Measurements from ENCODE around the gene GPR108. TPM values are rescaled to one million over a fixed set of nuclear protein-coding genes. Genes with fewer than 3 reads are reported as not detected.

The GPR108 gene
- total RNA-seq, 1 donor from 2014 or later, result 48.7 TPM

DNA sequence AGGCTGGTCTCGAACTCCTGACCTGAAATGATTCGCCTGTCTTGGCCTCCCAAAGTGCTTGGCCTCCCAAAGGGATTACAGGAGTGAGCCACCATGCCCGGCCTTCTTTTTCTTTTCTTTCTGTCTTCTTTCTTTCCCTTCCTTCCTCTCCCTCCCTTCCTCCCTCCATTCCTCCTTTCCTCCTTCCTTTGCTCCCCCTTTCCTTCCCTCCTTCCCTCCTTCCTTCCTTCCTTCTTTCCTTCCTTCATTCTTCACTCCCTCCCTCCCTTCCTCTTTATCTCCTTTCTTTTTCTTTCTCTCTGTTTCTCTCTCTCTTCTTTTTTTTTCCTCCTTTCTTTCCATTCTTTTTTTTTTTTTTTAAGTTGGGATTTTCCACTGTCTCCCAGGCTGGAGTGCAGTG is 29.0 kb downstream of the GPR108 start:
- no peak for DNase-seq (ENCODE audit: extremely low read depth, low read depth, low spot score)

DNA sequence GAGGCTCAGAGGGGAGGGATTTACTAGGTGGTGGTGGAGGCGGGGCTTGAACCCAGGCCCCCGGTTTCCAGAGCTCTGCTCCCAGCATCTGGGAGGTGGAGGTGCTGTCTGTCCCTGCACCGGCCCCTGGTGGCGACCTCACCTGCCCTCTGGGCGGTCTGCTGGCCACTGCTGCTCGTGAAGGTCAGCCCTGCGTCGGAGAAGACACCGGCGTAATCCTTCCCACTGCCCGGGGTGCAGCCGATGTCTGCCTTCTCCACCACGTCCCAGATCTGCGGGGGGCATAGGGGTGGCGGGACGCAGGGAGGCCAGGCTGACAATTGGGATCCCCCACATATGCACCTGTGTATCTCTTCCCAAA is 29.7 kb downstream of the GPR108 start:
- no peak for DNase-seq (ENCODE audit: extremely low read depth, low read depth, low spot score)

DNA sequence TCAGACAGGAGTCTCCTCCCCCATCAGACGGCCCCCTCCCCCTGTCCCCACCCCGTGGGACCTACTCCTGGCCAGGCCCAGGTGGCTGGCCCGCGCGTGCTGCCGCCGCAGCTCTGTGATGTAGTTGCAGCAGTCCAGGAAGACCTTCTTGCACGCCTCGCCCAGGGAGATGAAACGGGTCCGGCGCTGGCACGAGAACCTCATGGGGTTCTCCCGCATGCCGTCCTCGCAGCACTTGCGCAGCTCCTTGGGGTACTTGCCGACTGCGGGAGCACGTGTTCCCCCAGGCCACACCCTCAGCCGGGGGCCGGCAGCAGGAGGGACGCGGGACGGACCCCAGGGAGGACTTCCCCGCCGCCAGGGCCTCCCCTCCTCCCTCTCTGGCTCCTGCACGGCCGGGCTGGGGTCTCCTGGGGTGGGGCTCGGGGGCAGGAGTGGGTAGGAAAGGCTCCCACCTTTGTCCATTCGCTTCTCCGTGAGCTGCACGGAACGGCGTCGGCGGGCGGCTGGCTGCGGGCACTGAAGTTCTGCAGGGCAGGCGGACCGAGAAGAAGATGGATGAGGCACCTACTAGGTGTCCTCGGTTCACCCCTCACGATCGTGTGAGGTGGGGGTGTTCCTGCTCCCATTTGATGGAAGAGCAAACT is 30.2 kb downstream of the GPR108 start:
- DNase-seq (ENCODE audit: extremely low read depth, low read depth, low spot score), result no peak

DNA sequence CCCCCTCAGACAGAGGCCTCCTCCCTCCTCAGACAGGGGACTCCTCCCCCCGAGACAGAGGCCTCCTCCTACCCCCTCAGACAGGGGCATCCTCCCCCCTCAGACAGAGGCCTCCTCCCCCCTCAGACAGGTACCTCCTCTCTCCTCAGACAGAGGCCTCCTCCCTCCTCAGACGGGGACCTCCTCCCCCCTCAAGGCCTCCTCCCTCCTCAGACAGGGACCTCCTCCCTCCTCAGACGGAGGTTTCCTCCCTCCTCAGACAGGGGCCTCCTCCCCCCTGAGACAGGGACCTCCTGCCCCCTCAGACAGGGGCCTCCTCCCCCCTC is 30.8 kb downstream of the GPR108 start:
- no peak for DNase-seq (ENCODE audit: extremely low read depth, low read depth, low spot score)

DNA sequence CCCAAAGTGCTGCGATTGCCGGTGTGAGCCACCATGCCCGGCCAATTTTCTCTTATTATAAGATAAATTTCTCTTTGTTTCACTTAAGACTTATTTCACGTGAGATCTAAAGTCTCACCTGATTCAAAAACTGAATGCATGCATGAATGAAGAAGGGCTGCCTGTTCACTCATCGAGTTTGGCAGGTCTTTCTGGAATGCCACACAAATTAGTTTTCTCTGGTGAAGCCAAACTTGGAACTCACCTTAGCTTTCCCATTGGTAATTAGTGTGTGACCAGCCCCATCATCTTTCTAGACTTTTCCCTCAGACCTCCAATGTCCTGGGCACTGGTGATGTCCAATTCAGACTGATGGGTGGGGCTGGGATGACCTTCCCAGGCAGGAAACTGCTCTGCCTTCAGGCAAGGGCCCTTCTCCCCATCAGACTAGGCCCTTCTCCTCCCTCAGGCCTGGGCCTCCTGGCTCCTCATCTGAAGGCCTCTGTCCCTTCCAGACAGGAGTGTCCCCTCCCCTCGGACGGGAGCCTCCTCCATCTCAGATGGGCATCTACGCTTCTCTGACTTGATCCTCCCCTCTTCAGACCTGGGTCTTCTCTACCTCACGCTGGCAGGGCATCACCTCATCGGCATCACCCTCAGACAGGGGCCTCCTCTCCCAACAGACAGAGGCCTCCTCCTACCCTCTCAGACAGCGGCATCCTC is 31.3 kb downstream of the GPR108 start:
- DNase-seq (ENCODE audit: extremely low read depth, low read depth, low spot score), result no peak

DNA sequence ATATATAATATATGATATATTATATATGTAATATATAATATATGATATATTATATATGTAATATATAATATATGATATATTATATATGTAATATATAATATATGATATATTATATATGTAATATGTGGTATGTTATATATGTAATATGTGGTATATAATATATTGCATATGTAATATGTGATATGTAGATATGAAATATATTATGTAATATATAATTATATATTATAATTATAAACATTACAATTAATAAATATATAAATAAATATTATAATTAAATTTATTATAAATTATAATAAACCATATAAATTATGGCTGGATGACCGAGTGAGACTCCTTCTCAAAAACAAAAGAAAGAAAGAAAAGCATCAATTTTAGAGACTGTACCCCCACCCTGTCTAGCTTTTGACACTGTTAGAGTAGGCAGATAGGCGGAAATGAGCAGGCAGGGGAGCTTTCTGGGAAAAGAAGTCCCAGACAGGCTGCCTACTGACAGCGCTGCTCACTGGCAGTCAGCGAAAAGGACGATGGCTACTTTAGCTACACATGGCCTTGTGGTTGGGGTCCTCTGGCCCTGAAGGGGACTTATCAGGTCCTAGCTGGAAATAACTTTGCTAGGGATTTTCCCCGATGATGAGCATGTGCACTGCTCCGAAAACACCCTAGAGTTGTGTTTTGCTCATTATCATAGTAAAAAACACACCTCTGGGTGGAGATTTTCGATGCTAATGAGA is 36.6 kb downstream of the GPR108 start:
- DNase-seq (ENCODE audit: extremely low read depth, low read depth, low spot score), result no peak

DNA sequence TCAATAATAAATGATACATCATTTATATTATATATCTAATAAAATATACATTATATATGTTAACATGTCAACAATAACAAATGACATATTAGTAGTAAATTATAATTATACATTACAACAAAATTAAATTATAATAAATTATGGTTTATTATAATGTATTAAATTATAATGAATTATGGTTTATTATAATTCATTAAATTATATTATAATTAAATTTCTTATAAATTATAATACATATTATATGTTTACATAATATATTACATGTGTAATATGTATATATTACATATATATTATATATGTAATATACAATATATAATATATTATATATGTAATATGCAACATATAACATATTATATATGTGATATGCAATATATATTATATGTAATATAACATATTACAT is 37.4 kb downstream of the GPR108 start:
- DNase-seq (ENCODE audit: extremely low read depth, low read depth, low spot score), result no peak

DNA sequence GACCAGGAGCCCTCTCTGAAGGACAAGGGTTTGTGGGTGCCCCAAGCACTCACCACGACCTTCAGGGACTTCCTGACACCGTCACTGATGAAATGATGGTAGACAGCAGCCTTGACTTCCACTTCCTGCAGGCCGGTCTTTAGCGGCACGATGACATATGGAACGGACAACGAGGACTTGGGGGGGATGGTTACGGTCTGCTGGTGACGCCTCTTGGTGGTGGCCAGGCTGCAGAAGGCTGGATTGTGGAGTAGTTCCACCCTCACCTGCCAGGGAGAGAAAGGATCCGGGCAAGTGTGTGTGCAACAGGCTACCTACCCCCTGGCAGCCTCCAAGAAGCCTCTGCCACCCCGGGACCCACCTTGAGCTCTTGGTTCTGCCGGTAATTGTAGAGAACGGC is 40.1 kb downstream of the GPR108 start:
- DNase-seq (ENCODE audit: extremely low read depth, low read depth, low spot score), result no peak

DNA sequence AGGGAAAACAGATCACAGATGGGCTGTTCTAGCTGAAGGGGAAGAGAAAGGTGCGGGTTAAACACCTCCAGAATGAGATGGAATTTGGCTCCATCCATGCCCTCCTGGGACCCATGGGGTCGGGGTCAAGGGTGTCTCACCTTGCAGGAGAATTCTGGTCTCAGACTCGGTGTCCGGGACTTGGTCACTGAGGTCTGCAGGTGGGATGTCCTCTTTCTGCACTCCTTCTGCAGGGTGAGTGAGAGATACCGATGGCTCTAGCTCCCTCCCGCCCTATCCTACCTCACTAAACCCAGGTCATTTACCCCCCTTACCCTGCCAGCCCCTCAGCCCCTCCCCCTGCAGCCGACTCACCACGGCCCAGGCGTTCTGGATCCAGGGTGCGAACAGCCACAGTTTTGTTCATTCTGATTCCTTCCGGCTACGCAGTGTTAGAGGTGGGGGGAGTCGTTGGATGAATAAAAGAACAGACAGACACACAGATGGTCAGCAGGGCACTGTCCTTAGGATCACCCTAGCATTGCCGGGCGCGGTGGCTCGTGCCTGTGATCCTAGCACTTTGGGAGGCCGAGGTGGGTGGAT is 41.0 kb downstream of the GPR108 start:
- DNase-seq (ENCODE audit: extremely low read depth, low read depth, low spot score), result no peak

DNA sequence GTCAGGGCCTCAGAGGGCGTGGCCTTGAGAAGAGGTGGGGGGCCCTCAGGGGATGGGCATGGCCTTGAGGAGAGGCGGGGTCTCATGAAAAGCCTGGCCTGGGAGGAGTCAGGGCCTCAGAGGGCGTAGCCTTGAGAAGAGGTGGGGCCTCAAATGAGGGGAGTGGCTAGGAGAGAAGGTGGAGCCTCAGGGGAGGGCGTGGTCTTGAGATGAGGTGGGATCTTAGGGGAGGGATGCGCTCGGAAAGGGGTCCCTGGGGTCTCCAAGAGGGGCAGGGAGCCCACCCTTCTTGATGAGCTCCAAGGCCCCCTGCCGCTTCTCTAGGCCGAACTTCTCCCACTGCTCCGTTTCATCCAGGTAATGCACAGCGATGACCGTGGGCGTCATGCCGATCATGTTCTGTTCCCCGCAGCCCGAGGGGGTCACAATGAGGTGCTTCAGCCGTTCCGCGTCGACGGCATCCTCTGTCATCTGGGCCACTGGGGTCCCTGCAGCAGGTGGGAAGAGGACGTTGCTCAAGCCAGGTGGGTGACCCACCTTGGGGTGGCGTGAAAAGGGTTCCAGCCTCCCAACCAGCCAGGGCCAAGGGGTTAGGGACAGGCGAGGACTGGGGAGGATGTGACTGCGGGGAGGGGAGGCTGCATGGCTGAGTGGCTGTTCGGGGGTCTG is 43.1 kb downstream of the GPR108 start:
- no peak for DNase-seq (ENCODE audit: extremely low read depth, low read depth, low spot score)

DNA sequence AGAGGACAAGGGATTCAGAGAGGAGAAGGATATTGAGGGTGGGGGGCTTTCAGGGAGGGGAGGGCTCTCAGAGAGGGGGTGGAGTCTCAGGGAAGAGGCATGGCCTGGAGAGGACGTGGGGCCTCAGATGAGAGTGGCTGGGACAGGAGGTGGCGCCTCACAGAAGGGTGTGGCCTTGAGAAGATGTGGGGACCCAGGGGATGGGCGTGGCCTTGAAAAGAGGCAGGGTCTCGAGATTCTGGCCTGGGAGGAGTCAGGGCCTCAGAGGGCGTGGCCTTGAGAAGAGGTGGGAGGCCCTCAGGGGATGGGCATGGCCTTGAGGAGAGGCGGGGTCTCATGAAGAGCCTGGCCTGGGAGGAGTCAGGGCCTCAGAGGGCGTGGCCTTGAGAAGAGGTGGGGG is 43.7 kb downstream of the GPR108 start:
- DNase-seq (ENCODE audit: extremely low read depth, low read depth, low spot score), result no peak

DNA sequence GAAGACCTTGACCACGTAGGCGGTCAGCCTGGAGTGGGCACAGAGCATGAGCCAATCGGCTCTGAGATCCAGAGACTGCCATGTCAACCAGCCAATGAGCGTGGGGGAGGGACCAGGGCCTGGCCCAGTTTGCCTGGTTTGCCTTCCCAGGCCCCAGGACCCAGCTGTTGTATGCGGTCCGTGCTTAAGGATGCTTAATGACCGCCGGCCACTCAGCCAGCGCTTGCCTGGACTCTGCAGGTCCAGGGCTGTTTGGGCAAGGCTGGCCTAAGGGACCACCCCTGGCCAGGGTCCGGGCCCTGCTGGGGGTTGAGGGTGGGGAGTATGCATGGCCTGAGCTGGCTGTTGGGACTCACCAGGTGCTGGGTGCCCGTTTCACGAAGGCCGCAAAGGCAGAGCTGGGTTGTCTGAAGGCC is 44.3 kb downstream of the GPR108 start:
- DNase-seq (ENCODE audit: extremely low read depth, low read depth, low spot score), result no peak

DNA sequence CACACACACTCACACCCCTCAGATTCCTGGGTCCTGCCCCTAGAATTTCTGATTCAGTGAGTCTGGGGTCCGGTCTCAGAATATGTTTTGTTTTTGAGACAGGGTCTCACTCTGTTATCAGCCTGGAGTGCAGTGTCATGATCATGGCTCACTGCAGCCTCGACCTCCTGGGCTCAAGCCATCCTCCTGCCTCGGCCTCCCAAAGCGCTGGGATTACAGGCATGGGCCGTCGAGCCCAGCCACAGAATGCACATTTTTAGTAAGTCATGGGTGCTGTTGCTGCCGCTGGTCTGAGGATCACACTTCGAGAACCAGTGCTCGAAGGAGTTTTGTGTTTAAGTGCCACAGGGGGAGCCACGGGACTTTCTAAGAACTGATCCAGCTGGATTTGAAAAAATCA is 45.4 kb downstream of the GPR108 start:
- DNase-seq (ENCODE audit: extremely low read depth, low read depth, low spot score), result no peak

DNA sequence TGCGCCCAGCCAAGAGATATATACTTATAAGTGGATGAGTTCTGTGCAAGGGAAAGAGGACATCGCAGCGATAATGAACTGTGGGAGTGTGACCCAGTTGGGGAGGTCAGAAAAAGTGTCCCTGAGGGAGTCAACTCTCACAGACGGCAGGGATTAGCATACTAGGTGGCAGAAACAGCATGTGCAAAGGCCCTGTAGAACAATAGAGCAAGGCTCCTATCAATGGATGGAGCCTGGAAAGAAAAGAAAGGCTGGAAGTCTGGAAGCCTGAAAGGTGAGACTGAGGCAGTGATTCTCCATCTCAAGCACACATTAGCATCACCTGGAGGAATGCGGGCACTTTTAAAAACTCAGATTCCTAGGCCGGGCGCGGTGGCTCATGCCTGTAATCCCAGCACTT is 46.0 kb downstream of the GPR108 start:
- no peak for DNase-seq (ENCODE audit: extremely low read depth, low read depth, low spot score)

DNA sequence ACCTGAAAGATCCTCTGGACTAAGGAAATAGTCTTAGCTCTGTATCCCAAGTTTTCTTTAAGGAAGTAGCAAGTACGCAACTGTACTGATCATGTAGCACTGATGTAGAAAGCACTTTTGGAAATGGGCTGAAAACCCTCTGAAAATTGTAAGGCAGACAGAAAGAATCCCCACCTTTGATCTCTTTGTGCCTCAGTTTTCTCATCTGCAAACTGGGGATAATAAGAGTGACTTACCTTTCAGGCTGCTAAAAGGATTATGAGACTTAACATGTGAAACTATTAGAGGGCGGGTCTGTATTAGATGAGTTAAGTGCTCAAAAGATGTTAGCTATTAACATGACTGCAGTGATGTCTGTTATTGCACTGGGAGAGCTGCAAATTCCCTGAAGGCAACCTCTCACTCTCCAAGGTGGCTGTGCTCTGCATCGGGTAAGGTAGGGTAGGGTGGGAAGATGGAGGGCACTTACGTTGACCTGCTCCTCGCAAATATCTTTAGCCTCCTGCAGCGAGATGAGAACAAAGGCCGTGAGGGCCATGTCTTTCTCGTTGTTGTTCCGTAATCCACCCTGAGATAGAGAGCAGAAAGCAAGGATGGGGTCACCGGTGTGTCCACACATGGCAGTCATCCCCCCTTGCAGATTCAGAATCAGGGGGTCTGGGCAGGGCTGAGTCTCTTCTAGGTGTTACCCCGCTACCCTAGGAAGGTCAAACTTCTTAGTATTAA is 47.1 kb downstream of the GPR108 start:
- no peak for DNase-seq (ENCODE audit: extremely low read depth, low read depth, low spot score)

DNA sequence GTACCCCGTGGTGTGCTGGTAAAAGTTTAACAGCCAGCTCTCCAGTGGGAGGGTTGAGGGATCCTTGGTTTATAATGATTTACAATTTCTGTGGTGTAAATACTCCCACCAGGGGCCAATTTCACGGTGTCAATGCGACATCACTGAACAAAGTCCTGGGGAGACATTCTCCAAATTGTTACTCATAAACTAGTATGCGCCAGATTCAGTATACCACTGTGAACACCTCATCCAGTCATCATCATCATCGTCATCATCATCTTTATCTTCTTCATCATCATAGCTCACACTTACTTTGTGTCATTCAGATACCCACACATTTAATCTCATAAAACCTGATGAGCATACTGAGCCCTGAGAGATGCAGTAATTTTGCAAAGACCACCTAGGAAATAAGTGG is 50.3 kb downstream of the GPR108 start:
- no peak for DNase-seq (ENCODE audit: extremely low read depth, low read depth, low spot score)

DNA sequence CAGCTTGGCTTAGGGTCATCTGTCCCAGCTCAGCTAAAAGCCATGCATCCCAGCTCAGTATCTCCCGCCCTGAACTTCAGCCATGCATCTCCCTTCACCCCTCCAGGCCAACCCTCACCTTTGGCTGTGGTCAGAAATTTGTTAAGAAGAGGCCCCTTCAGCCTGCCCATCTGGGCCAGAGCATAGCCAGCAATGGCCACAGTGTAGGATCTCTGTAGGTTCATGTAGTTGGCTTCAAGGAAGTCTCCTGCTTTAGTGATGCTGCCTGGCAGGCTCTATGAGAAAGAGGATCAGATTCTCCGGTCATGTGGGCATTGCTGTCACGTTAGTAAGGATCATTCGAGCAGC is 50.8 kb downstream of the GPR108 start:
- no peak for DNase-seq (ENCODE audit: extremely low read depth, low read depth, low spot score)

DNA sequence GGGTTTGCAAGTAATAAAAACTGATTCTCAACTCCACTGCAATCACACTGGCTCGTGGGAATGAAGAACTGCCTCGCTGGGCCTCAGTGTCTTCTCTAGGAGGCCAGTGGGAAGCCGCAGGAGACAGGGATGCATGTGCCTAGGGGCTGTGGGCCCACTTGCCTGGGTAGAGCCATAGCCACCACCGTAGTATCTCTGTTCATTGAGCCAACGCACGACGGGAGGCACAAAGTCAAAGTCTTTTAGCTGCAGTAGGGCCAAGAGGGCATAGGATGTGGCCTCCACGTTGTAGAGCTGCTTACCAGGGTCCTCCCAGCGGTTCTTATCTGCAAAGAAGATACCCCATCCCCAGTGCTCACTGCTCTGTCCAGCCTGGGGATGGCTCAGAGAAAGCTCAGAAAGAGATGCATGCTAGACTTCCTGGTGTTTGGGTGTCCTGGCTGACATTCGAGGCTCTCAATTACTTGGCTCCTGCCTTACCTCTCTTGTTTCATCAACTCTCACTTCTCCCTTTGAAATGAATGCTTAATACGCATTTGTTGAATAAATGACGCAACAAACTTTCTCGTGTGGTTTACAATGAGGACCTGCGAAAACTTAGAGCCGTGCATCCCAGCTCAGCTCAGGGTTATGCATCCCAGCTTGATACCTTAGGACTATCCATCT is 51.3 kb downstream of the GPR108 start:
- DNase-seq (ENCODE audit: extremely low read depth, low read depth, low spot score), result no peak

DNA sequence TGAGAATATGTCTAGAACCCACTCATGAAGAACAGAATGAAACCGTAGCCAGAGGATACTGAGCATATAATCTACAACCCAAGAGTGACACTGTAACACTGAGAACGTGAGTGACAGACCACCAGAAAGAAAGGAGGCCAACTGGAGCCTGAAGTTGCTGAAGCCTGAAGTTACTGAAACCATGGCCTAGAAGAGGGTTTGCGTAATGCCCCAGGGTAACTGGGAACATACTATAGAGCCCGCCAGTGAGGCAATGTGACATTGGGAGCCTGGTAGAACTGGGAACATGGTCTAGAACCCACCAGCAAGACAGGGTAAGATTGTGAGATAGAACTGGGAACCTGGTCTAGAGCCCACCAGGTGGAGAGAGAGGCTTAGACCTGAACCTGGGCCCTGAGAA is 51.9 kb downstream of the GPR108 start:
- no peak for DNase-seq (ENCODE audit: extremely low read depth, low read depth, low spot score)

DNA sequence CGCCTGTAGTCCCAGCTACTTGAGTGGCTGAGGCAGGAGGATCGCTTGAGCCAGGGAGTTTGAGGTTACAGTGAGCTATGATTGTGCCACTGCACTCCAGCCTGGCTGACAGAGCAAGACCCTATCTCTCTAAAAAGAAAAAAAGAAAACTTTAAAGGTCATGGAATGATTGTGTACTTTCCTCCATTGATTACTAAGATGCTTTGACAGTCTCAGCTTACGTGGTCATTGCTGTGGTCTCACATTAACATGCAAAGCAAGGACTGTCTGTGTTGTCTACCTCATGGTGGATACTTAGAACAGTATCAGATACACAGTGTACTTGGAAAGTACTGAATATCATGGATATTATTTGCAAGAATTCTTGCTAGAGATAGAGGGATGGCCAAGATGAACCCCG is 53.4 kb downstream of the GPR108 start:
- DNase-seq (ENCODE audit: extremely low read depth, low read depth, low spot score), result no peak
